ENCODE data around the gene CCDC127. TPM values are rescaled to one million over a fixed set of nuclear protein-coding genes. Genes with fewer than 3 reads are reported as not detected.
A peak's percentile ranks its signal among the peaks of the same experiment; 100 is the strongest.

Gene CCDC127
- total RNA-seq, 1 donor = 4.3 TPM

DNA sequence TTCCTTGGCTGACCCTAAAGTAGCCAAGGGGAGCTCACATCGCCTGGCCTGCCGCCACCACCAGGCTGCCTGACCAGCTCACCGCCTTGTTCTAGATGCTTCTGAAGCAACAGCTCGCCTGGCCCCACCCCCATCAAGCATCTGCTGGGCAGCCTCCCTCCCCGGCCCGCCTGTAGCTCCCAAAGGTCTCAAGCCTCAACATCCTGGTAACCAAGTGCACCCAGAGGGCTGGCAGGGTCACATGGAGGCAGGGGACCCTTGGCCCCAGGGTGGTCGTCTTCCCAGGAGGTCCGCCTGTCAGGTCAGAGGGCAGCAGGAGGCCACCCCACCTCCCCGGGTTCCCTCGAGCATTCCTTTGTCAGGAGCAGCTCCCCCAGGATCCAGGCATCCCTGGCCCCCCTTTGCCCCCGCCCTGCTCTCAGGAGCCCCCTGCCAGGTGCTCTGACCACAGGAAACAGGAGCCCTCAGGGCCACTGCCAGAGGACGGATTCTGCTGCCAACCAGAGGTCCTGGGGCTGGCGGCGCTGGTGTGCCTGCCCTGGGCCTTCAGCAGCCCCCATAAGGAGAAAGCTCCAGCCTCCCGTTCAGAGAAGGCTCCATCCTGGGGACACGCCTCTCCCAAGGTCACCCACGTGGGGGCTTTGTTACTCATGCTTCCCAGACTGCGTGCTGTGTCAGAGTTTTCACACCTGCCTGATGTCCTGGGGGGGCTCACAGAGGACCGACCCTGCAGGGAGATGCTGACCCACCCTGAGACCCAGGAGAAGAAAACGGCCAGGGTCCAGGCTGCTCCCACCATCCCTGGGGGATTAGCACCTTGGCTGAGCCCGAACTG, 30.1 kb downstream of the CCDC127 start:
- H3K4me2 ChIP-seq (ENCODE audit: insufficient read depth, low read length) = peak overlapping the region; percentile 80

DNA sequence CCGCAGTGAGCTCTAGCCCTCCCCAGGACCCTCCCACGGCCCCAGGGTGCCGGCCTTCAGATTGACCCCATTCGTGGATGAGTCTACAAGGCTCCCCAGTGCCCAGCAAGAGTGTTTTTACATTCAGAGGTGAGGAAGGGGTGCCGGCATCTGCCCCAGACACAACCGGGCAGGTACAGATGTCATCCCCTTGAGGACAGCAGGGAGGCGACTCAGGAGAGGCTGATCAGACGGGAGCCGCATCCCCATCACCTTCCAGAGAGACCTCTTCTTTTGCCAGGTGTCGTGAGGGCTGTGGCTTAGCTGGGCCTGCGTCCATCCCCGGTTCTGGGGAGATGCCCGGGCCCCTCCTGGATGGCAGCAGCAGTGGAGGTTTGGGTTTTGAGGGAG, 30.9 kb downstream of the CCDC127 start:
- peak; percentile 44 for DNase-seq (ENCODE audit: insufficient read length, low spot score, missing footprints)
- H4K20me1 ChIP-seq (ENCODE audit: insufficient read depth, low read length) = peaks cover 4% of the 10 kb centered on the region
- H3K27ac ChIP-seq (ENCODE audit: low read depth, low read length) = no peak overlapping the region
- no peaks in the 10 kb centered on the region for H3K9me3 ChIP-seq (ENCODE audit: low read depth, low read length)
- no peaks in the 10 kb centered on the region for H3K79me2 ChIP-seq (ENCODE audit: insufficient read depth, low read length)
- H3K4me1 ChIP-seq (ENCODE audit: insufficient read depth, low read length) = peaks cover 4% of the 10 kb centered on the region
- no peak overlapping the region for H3K4me2 ChIP-seq (ENCODE audit: insufficient read depth, low read length)
- no peak overlapping the region for H3K4me3 ChIP-seq (ENCODE audit: insufficient read depth, low read length)
- TF ChIP-seq CTCF (IDR thresholded peaks at IDR 0.05; ENCODE audit: extremely low read depth, low read depth, low read length) = no peak
- H3K27me3 ChIP-seq (ENCODE audit: insufficient read depth, low read length) = peaks cover 31% of the 10 kb centered on the region
- H2AFZ ChIP-seq (ENCODE audit: low read length) = no peak overlapping the region
- H3K36me3 ChIP-seq (ENCODE audit: insufficient read depth, low read length) = no peaks in the 10 kb centered on the region

More for the DNA sequence above, 30.1 kb downstream of the CCDC127 start:
- no peak overlapping the region for H3K27ac ChIP-seq (ENCODE audit: low read depth, low read length)
- peak; percentile 66 for DNase-seq (ENCODE audit: insufficient read length, low spot score, missing footprints)
- H3K4me3 ChIP-seq (ENCODE audit: insufficient read depth, low read length) = peak overlapping the region; percentile 31
- H2AFZ ChIP-seq (ENCODE audit: low read length) = peak overlapping the region; percentile 69
- peaks cover 4% of the 10 kb centered on the region for H4K20me1 ChIP-seq (ENCODE audit: insufficient read depth, low read length)
- H3K4me1 ChIP-seq (ENCODE audit: insufficient read depth, low read length) = peaks cover 4% of the 10 kb centered on the region
- no peak for TF ChIP-seq CTCF (IDR thresholded peaks at IDR 0.05; ENCODE audit: extremely low read depth, low read depth, low read length)
- H3K36me3 ChIP-seq (ENCODE audit: insufficient read depth, low read length) = no peaks in the 10 kb centered on the region
- H3K79me2 ChIP-seq (ENCODE audit: insufficient read depth, low read length) = no peaks in the 10 kb centered on the region
- H3K9me3 ChIP-seq (ENCODE audit: low read depth, low read length) = no peaks in the 10 kb centered on the region
- peaks cover 34% of the 10 kb centered on the region for H3K27me3 ChIP-seq (ENCODE audit: insufficient read depth, low read length)

GRCh38 chr5:186091-187041, 31.6 kb downstream of the CCDC127 start:
- H3K9me3 ChIP-seq (ENCODE audit: low read depth, low read length) = no peaks in the 10 kb centered on the region
- H2AFZ ChIP-seq (ENCODE audit: low read length) = no peak overlapping the region
- H3K27ac ChIP-seq (ENCODE audit: low read depth, low read length) = no peak overlapping the region
- peaks cover 4% of the 10 kb centered on the region for H3K4me1 ChIP-seq (ENCODE audit: insufficient read depth, low read length)
- H3K4me2 ChIP-seq (ENCODE audit: insufficient read depth, low read length) = no peak overlapping the region
- no peak for TF ChIP-seq CTCF (IDR thresholded peaks at IDR 0.05; ENCODE audit: extremely low read depth, low read depth, low read length)
- no peaks in the 10 kb centered on the region for H3K79me2 ChIP-seq (ENCODE audit: insufficient read depth, low read length)
- no peak overlapping the region for H3K4me3 ChIP-seq (ENCODE audit: insufficient read depth, low read length)
- peaks cover 4% of the 10 kb centered on the region for H4K20me1 ChIP-seq (ENCODE audit: insufficient read depth, low read length)
- H3K27me3 ChIP-seq (ENCODE audit: insufficient read depth, low read length) = peaks cover 24% of the 10 kb centered on the region
- no peaks in the 10 kb centered on the region for H3K36me3 ChIP-seq (ENCODE audit: insufficient read depth, low read length)
- DNase-seq (ENCODE audit: insufficient read length, low spot score, missing footprints) = peak; percentile 83

Data from osteoblast (primary cell).